LNCAP (cell line): ENCODE results near the gene CRYGA.

Source experiments
- CTCF ChIP-seq: fragments of 450-650 bp; IDR thresholded peaks from 2 replicates; pipeline ENCODE4 v1.5.1; 2017; ENCODE audit warnings: mild to moderate bottlenecking

The CRYGA gene

GRCh38 chr2:208179028-208179609, 15.7 kb upstream of the CRYGA start:
- TF ChIP-seq CTCF: no peak

GRCh38 chr2:208175840-208176153, 12.4 kb upstream of the CRYGA start:
- no peak for TF ChIP-seq CTCF

- TF ChIP-seq CTCF: peak; percentile 77
Observed at GRCh38 chr2:208175069-208175839, 11.9 kb upstream of the CRYGA start.

GRCh38 chr2:208174144-208174543, 10.8 kb upstream of the CRYGA start:
- no peak for TF ChIP-seq CTCF

- no peak for TF ChIP-seq CTCF
Observed at GRCh38 chr2:208172125-208172524, 8.7 kb upstream of the CRYGA start.

GRCh38 chr2:208164951-208165755, 1.8 kb upstream of the CRYGA start:
- no peak for TF ChIP-seq CTCF

GRCh38 chr2:208156439-208156838, 7.0 kb downstream of the CRYGA start:
- no peak for TF ChIP-seq CTCF
